NT2/D1 (cell line): ENCODE results near the gene MAML3.

Experiments used
- SUZ12 ChIP-seq: IDR thresholded peaks from 2 replicates; pipeline ENCODE4 v1.6.1; 2011; ENCODE audit not compliant: insufficient read length, insufficient read depth; ENCODE audit errors: extremely low read depth
- YY1 ChIP-seq: IDR thresholded peaks from 2 replicates; pipeline ENCODE4 v1.6.1; 2011; ENCODE audit not compliant: insufficient read length, insufficient read depth

DNA sequence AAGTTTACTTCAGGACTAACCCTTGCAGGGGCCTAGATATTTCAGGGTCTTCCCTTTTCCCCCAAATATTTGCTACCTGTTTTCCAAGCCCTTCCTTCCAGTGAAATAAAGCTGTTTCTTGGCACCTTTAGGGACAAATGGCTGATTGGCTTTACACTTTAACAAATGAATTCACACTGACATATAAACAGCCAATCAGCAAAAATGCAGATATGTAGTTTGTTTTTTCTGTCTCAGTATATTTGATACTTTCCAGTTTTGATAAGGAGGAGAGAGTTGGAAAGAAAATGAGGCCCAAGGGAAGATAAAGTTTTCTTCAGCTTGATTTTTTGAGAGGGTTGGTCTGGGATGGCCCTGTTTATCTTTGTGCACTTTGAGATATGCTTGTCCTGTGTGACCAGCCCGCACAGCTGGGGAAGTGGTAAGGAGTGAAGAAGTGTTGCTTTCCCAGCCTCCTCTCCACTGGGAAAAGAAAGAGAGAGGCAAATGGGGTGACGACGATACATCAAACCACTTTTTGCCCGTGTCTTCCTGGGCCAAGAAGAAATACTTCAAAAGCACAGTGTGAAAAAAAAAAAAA, 420.9 kb downstream of the MAML3 start:
- no peak for TF ChIP-seq YY1
- TF ChIP-seq SUZ12, result no peak
